Activated CD4-positive, alpha-beta memory T cell treated with anti-CD3 and anti-CD28 coated beads, Interleukin-2, amount 10 ng/mL, durations not matched to agents 7 days and 5 days (primary cell): ENCODE results near the gene DDX51. TPM values are rescaled to one million over a fixed set of nuclear protein-coding genes. Genes with fewer than 3 reads are reported as not detected.

Experiments used
- CTCF ChIA-PET: fragments of 350-600 bp; sonication (Branson Sonifier 250); formaldehyde crosslinking; loops from one replicate; lab custom pipeline; 2021; ENCODE audit warnings: antibody characterized with exemption, inconsistent platforms; lab: Charles Lee
- POLR2A ChIA-PET: fragments of 350-600 bp; sonication (Branson Sonifier 250); formaldehyde crosslinking; loops from one replicate; lab custom pipeline; 2021; ENCODE audit warnings: antibody characterized with exemption; lab: Charles Lee
- DNase-seq: peaks from one replicate; pipeline ENCODE4 v3.0.0-alpha.2; 2020
- H3K27ac Mint-ChIP-seq: one replicate; pipeline ENCODE4 v1.8.0; 2021; ENCODE audit warnings: mild to moderate bottlenecking, mixed read lengths
- H3K27me3 Mint-ChIP-seq: one replicate; pipeline ENCODE4 v1.8.0; 2021; ENCODE audit warnings: mixed read lengths
- H3K36me3 Mint-ChIP-seq: one replicate; pipeline ENCODE4 v1.8.0; 2021; ENCODE audit warnings: low read depth, mixed read lengths
- H3K4me1 Mint-ChIP-seq: one replicate; pipeline ENCODE4 v1.8.0; 2021; ENCODE audit warnings: mixed read lengths
- H3K4me3 Mint-ChIP-seq: one replicate; pipeline ENCODE4 v1.8.0; 2021; ENCODE audit warnings: mild to moderate bottlenecking, mixed read lengths
- H3K9me3 Mint-ChIP-seq: one replicate; pipeline ENCODE4 v1.8.0; 2021; ENCODE audit warnings: mixed read lengths
- total RNA-seq, 2 experiments: library from RNA; stranded (reverse); gene quantifications; one replicate each; pipeline ENCODE4 v1.2.3, GENCODE V29; 2021

The DDX51 gene
- total RNA-seq, 2 experiments from 2014 or later, result 17.9 to 18.6 TPM

GRCh38 chr12:132186208-132186856, 42.2 kb upstream of the DDX51 start:
- Mint-ChIP-seq H3K4me1 (peaks cover 40% of the 10 kb centered on the region), H3K27me3 (peaks cover 16% of the 10 kb centered on the region)

GRCh38 chr12:132185705-132186104, 41.6 kb upstream of the DDX51 start:
- peaks cover 16% of the 10 kb centered on the region for H3K27me3 Mint-ChIP-seq
- H3K36me3 Mint-ChIP-seq, result peaks cover 8% of the 10 kb centered on the region
- no peak for DNase-seq
- ChIA-PET CTCF (interaction anchor here (1.1 to 1.4 kb wide), 2 partner anchors 23 to 32 kb away, joined by 3 to 7 read pairs; no protein-coding TSS in a partner anchor), POLR2A (interaction anchor here (0.6 to 2.0 kb wide), 5 partner anchors 10 to 42 kb away, joined by 3 to 7 read pairs (median 4); partner anchors contain the start of gene DDX51)
- peaks cover 10% of the 10 kb centered on the region for H3K9me3 Mint-ChIP-seq
- H3K4me3 Mint-ChIP-seq, result peak overlapping the region; percentile 74
- H3K4me1 Mint-ChIP-seq, result peaks cover 39% of the 10 kb centered on the region
- peak overlapping the region; percentile 86 for H3K27ac Mint-ChIP-seq

More at GRCh38 chr12:132186208-132186856, 42.2 kb upstream of the DDX51 start:
- ChIA-PET CTCF (interaction anchor here (1.0 to 1.4 kb wide), 3 partner anchors 8 to 32 kb away, joined by 3 to 7 read pairs (median 3); no protein-coding TSS in a partner anchor), POLR2A (interaction anchor here (0.7 to 1.2 kb wide), 2 partner anchors 11 to 18 kb away, joined by 4 read pairs; no protein-coding TSS in a partner anchor)
- Mint-ChIP-seq H3K36me3 (peaks cover 8% of the 10 kb centered on the region), H3K27ac (peak overlapping the region; percentile 86), H3K9me3 (peaks cover 7% of the 10 kb centered on the region), H3K4me3 (peak overlapping the region; percentile 74)
- DNase-seq, result no peak

- ChIA-PET CTCF (interaction anchor here (1.0 kb wide), 1 partner anchor 36 kb away, joined by 3 read pairs; no protein-coding TSS in a partner anchor), POLR2A (interaction anchor here (1.2 kb wide), 1 partner anchor 35 kb away, joined by 4 read pairs; no protein-coding TSS in a partner anchor)
- H3K36me3 Mint-ChIP-seq, result peaks cover 5% of the 10 kb centered on the region
- no peak for DNase-seq
- H3K9me3 Mint-ChIP-seq, result peaks cover 10% of the 10 kb centered on the region
- peaks cover 16% of the 10 kb centered on the region for H3K27me3 Mint-ChIP-seq
- H3K27ac Mint-ChIP-seq, result no peak overlapping the region
- H3K4me1 Mint-ChIP-seq, result peaks cover 36% of the 10 kb centered on the region
- H3K4me3 Mint-ChIP-seq, result no peak overlapping the region
Observed at GRCh38 chr12:132182711-132183365, 38.7 kb upstream of the DDX51 start.

GRCh38 chr12:132182206-132182710, 38.1 kb upstream of the DDX51 start:
- H3K27me3 Mint-ChIP-seq, result peaks cover 16% of the 10 kb centered on the region
- DNase-seq, result no peak
- H3K27ac Mint-ChIP-seq, result no peak overlapping the region
- CTCF ChIA-PET, result interaction anchor here (1.0 kb wide), 1 partner anchor 37 kb away, joined by 3 read pairs; no protein-coding TSS in a partner anchor
- POLR2A ChIA-PET, result interaction anchor here (1.2 kb wide), 1 partner anchor 34 kb away, joined by 4 read pairs; no protein-coding TSS in a partner anchor
- H3K4me1 Mint-ChIP-seq, result peaks cover 31% of the 10 kb centered on the region
- peaks cover 10% of the 10 kb centered on the region for H3K9me3 Mint-ChIP-seq
- H3K36me3 Mint-ChIP-seq, result peaks cover 5% of the 10 kb centered on the region
- no peak overlapping the region for H3K4me3 Mint-ChIP-seq

- CTCF ChIA-PET, result no interaction called here
- peaks cover 10% of the 10 kb centered on the region for H3K9me3 Mint-ChIP-seq
- no peak overlapping the region for H3K4me3 Mint-ChIP-seq
- peaks cover 5% of the 10 kb centered on the region for H3K36me3 Mint-ChIP-seq
- H3K27me3 Mint-ChIP-seq, result peaks cover 16% of the 10 kb centered on the region
- peaks cover 29% of the 10 kb centered on the region for H3K4me1 Mint-ChIP-seq
- POLR2A ChIA-PET, result no interaction called here
- H3K27ac Mint-ChIP-seq, result no peak overlapping the region
- no peak for DNase-seq
Observed at GRCh38 chr12:132181570-132182200, 37.6 kb upstream of the DDX51 start.

- peaks cover 10% of the 10 kb centered on the region for H3K9me3 Mint-ChIP-seq
- peaks cover 21% of the 10 kb centered on the region for H3K4me1 Mint-ChIP-seq
- POLR2A ChIA-PET, result no interaction called here
- peaks cover 16% of the 10 kb centered on the region for H3K27me3 Mint-ChIP-seq
- H3K36me3 Mint-ChIP-seq, result peaks cover 3% of the 10 kb centered on the region
- CTCF ChIA-PET, result interaction anchor here (1.2 kb wide), 1 partner anchor 9 kb away, joined by 3 read pairs; no protein-coding TSS in a partner anchor
- no peak overlapping the region for H3K27ac Mint-ChIP-seq
- H3K4me3 Mint-ChIP-seq, result no peak overlapping the region
- no peak for DNase-seq
Observed at GRCh38 chr12:132180648-132181546, 36.8 kb upstream of the DDX51 start.

- no peak for DNase-seq
- Mint-ChIP-seq H3K27me3 (peaks cover 11% of the 10 kb centered on the region), H3K9me3 (peaks cover 10% of the 10 kb centered on the region), H3K4me3 (no peak overlapping the region), H3K36me3 (no peaks in the 10 kb centered on the region), H3K4me1 (peaks cover 15% of the 10 kb centered on the region), H3K27ac (no peak overlapping the region)
- CTCF ChIA-PET, result interaction anchor here (1.2 kb wide), 1 partner anchor 10 kb away, joined by 3 read pairs; no protein-coding TSS in a partner anchor
- POLR2A ChIA-PET, result interaction anchor here (2.2 kb wide), 1 partner anchor 9 kb away, joined by 16 read pairs; no protein-coding TSS in a partner anchor
Observed at GRCh38 chr12:132179431-132180362, 35.6 kb upstream of the DDX51 start.

GRCh38 chr12:132178801-132179401, 34.8 kb upstream of the DDX51 start:
- CTCF ChIA-PET, result interaction anchor here (1.0 to 1.4 kb wide), 2 partner anchors 8 to 40 kb away, joined by 3 read pairs; no protein-coding TSS in a partner anchor
- H3K36me3 Mint-ChIP-seq, result no peaks in the 10 kb centered on the region
- peak overlapping the region; percentile 80 for H3K27ac Mint-ChIP-seq
- peaks cover 10% of the 10 kb centered on the region for H3K9me3 Mint-ChIP-seq
- POLR2A ChIA-PET, result interaction anchor here (2.2 kb wide), 1 partner anchor 10 kb away, joined by 16 read pairs; no protein-coding TSS in a partner anchor
- H3K4me1 Mint-ChIP-seq, result peaks cover 19% of the 10 kb centered on the region
- peak overlapping the region; percentile 78 for H3K4me3 Mint-ChIP-seq
- peak; percentile 66 for DNase-seq
- H3K27me3 Mint-ChIP-seq, result peaks cover 9% of the 10 kb centered on the region

GRCh38 chr12:132178316-132178715, 34.2 kb upstream of the DDX51 start:
- POLR2A ChIA-PET, result interaction anchor here (0.8 to 2.2 kb wide), 2 partner anchors 11 to 250 kb away, joined by 3 to 16 read pairs; no protein-coding TSS in a partner anchor
- no peaks in the 10 kb centered on the region for H3K36me3 Mint-ChIP-seq
- H3K4me1 Mint-ChIP-seq, result peaks cover 22% of the 10 kb centered on the region
- CTCF ChIA-PET, result interaction anchor here (1.0 to 1.4 kb wide), 2 partner anchors 8 to 41 kb away, joined by 3 read pairs; no protein-coding TSS in a partner anchor
- peak overlapping the region; percentile 78 for H3K4me3 Mint-ChIP-seq
- no peak for DNase-seq
- H3K27me3 Mint-ChIP-seq, result peaks cover 8% of the 10 kb centered on the region
- peak overlapping the region; percentile 80 for H3K27ac Mint-ChIP-seq
- peaks cover 10% of the 10 kb centered on the region for H3K9me3 Mint-ChIP-seq

GRCh38 chr12:132176920-132177551, 32.9 kb upstream of the DDX51 start:
- H3K4me1 Mint-ChIP-seq, result peaks cover 30% of the 10 kb centered on the region
- no peak overlapping the region for H3K4me3 Mint-ChIP-seq
- H3K27ac Mint-ChIP-seq, result no peak overlapping the region
- H3K9me3 Mint-ChIP-seq, result peaks cover 7% of the 10 kb centered on the region
- CTCF ChIA-PET, result no interaction called here
- H3K36me3 Mint-ChIP-seq, result no peaks in the 10 kb centered on the region
- no peak for DNase-seq
- POLR2A ChIA-PET, result no interaction called here
- peaks cover 6% of the 10 kb centered on the region for H3K27me3 Mint-ChIP-seq
